Activated T-cell treated with anti-CD3 and anti-CD28 coated beads, Interleukin-2, amount 50 U/mL, for 24 hours (primary cell): ENCODE results near the gene EFHD2.
"Not testable (repeated sequence)": the region's sequence is repeated elsewhere in the genome, so short reads cannot be mapped to it uniquely, and the experiment has no call there.

Source experiments
- DNase-seq: peaks from one replicate; pipeline ENCODE4 v3.0.0-alpha.2; 2020
- H3K27ac Mint-ChIP-seq: 2 replicates; pipeline ENCODE4 v1.8.0; 2020; ENCODE audit warnings: mild to moderate bottlenecking, mixed read lengths
- H3K27me3 Mint-ChIP-seq: 2 replicates; pipeline ENCODE4 v1.8.0; 2020; ENCODE audit warnings: mixed read lengths
- H3K36me3 Mint-ChIP-seq: 2 replicates; pipeline ENCODE4 v1.8.0; 2020; ENCODE audit warnings: low read depth, mixed read lengths
- H3K4me1 Mint-ChIP-seq: 2 replicates; pipeline ENCODE4 v1.8.0; 2020; ENCODE audit warnings: low read depth, mixed read lengths
- H3K4me3 Mint-ChIP-seq: 2 replicates; pipeline ENCODE4 v1.8.0; 2020; ENCODE audit warnings: mild to moderate bottlenecking, moderate library complexity, mixed read lengths
- H3K9me3 Mint-ChIP-seq: 2 replicates; pipeline ENCODE4 v1.8.0; 2020; ENCODE audit warnings: mixed read lengths

Gene EFHD2

DNA sequence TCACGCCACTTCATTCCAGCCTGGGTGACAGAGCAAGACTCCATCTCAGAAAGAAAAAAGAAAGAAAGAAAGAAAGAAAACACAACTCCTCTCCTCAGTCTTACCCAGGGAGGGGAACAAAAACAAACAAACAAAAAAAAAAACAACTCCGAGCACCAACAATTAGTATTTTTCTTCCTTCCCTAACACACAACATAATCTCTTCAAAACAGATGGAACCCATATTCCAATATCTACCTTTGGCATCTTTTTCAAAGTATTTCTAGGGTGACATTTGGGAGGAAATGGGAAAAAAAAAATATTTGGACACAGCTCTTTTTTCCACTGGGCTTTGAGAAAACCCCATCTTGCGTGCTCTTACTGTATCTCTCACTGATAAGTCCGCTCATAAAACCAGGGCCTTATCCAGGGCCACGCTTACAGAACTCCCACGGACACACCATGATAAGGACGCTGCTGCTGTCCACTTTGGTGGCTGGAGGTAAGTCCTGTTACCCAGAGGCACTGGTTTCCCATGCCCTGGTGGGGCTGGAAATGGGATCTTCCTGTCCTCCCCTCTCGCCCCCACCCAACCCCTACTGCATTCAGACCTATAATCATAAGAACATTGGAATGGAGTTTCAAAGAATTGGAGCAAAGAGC lies 46.7 kb downstream of the EFHD2 start, which contains the start of gene CELA2A:
Gene CELA2A, plus strand, starts transcription at position 420 of the 642 bp plus-strand sequence. Its CDS starts 22 bp downstream, at position 442.
- H3K4me1 Mint-ChIP-seq: no peaks in the 10 kb centered on the region
- H3K36me3 Mint-ChIP-seq: no peaks in the 10 kb centered on the region
- H3K9me3 Mint-ChIP-seq: no peaks in the 10 kb centered on the region
- H3K4me3 Mint-ChIP-seq: no peak within 1 kb of the TSS
- DNase-seq: no peak
- H3K27ac Mint-ChIP-seq: no peak within 1 kb of the TSS
- H3K27me3 Mint-ChIP-seq: peaks cover 2% of the 10 kb centered on the region

DNA sequence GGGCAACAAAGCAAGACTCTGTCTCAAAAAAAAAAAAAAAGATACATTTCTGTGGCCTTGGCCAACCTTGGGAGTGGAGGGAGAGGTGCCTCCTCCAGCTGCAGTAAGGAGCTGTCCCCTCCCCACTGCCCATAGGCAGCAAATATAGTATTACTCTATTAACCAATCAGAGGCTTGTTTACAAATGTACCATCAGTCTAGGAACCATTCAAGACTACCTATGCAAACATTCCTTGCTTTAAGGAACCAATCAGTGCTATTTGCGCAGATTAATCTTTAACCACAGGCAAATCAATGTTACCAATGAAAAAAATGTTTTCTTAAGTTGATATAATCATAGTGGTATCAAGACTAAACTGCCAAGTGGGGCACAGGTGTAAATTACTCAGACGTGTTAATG lies 47.9 kb downstream of the EFHD2 start:
- no peaks in the 10 kb centered on the region for H3K9me3 Mint-ChIP-seq
- no peak overlapping the region for H3K27ac Mint-ChIP-seq
- H3K4me1 Mint-ChIP-seq: no peaks in the 10 kb centered on the region
- H3K27me3 Mint-ChIP-seq: no peaks in the 10 kb centered on the region
- no peaks in the 10 kb centered on the region for H3K36me3 Mint-ChIP-seq
- no peak for DNase-seq
- no peak overlapping the region for H3K4me3 Mint-ChIP-seq

DNA sequence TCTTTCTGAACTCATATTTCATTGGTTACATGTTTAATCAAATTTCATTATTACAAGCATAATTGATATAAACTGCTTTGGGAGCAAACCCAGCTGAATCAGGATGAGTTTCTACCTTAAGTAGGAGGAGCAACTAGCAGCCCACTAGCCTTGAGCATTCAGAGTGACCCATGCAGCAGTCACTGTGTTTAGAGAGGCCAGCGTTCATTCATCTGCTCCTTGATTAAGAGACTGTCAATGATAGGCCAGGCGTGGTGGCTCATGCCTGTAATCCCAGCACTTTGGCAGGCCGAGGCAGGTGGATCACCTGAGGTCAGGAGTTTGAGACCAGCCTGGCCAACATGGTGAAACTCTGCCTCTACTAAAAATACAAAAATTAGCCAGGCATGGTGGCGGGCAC lies 48.7 kb downstream of the EFHD2 start:
- not testable (repeated sequence) for H3K36me3 Mint-ChIP-seq, H3K4me1 Mint-ChIP-seq, H3K9me3 Mint-ChIP-seq, H3K4me3 Mint-ChIP-seq, H3K27me3 Mint-ChIP-seq, DNase-seq, H3K27ac Mint-ChIP-seq

DNA sequence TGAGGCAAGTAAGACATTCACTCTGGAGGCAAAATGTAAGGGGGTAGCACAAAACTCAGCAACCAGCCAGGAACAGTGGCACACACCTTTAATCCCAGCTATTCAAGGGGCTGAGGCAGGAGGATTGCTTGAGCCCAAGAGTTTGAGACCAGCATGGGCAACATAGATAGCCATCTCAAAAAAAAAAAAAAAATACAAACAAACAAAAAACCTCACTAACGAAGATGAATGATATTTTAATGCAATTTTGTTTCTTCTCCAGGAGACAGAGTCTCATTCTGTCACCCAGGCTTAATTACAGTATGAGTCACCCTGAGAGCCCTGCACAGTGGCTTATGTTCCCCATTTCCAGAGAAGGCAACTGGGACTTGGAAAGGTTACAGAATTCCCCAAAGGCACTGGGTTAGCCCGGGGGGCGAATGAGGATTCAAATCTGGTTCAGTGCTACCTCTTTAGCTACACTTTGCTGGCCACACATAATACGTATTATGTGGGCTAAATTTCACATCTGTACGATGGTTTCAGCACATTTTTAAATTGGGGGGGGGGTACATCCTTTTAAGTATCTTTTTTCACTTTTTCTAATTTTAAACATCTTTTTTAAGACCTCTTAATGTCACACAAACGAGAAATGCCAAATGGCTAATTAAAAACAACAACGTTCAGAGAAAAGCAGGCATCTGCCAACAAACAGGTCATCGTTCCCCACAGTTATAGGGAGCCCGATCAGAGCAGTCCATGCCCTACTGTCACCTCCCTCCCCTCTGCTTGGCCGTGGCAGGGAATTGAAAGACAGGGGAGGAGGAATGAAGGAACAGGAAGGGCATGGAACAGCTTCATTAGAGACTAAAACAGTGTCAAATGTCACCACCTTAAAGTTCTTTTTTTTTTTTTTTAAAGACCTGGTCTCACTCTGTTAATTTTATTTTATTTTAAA lies 50.4 kb downstream of the EFHD2 start:
- Mint-ChIP-seq H3K4me3 (no peak overlapping the region), H3K36me3 (no peaks in the 10 kb centered on the region), H3K4me1 (no peaks in the 10 kb centered on the region), H3K27ac (no peak overlapping the region), H3K27me3 (peaks cover 6% of the 10 kb centered on the region), H3K9me3 (no peaks in the 10 kb centered on the region)
- DNase-seq: no peak

DNA sequence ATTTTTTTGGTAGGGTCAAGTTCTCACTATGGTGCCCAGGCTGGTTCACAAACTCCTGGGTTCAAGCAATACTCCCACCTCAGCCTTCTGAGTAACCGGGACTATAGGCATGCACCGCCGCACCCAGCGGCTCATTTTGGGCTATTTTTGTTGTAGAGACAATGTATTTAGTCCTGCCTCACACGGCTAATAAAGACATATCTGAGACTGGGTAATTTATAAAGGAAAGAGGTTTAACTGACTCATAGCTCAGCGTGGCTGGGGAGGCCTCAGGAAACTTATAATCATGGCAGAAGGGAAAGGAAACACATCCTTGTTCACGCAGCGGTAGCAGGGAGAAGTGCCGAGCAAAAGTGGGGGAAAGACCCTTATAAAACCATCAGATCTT lies 51.0 kb downstream of the EFHD2 start:
- H3K4me1 Mint-ChIP-seq: no peaks in the 10 kb centered on the region
- no peak overlapping the region for H3K27ac Mint-ChIP-seq
- DNase-seq: no peak
- no peaks in the 10 kb centered on the region for H3K36me3 Mint-ChIP-seq
- H3K27me3 Mint-ChIP-seq: peaks cover 9% of the 10 kb centered on the region
- H3K9me3 Mint-ChIP-seq: no peaks in the 10 kb centered on the region
- no peak overlapping the region for H3K4me3 Mint-ChIP-seq

DNA sequence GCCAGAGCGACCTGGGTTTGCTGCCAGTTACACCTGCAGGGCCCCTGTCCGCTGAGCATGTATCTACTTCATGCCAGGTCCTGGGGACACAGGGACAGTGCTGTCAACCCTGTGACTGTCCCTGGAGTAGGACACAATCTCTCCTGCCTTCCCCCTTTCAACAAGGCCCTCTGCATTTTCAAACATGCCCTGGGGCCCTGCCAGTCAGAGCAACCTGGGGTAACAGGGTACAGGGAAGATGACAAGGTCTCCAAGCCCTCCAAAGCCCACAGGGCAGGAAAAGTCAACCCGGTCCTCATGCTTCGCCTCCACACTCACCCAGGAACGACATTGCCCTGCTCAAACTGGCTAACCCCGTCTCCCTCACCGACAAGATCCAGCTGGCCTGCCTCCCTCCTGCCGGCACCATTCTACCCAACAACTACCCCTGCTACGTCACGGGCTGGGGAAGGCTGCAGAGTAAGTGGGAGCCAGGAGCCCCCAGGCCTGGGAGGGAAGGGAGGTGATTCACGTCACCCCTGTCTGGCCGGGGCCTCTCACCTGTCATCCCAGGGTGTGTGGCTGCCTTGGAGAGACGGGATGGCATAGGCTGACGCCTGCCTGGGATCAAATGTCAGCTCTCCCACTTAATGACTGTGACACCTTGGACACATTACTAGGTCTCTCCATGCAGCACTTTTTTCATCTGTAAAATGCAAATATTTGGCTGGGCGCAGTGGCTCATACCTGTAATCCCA lies 53.5 kb downstream of the EFHD2 start:
- DNase-seq, H3K9me3 Mint-ChIP-seq, H3K27me3 Mint-ChIP-seq, H3K27ac Mint-ChIP-seq, H3K4me3 Mint-ChIP-seq, H3K4me1 Mint-ChIP-seq, H3K36me3 Mint-ChIP-seq: not testable (repeated sequence)

DNA sequence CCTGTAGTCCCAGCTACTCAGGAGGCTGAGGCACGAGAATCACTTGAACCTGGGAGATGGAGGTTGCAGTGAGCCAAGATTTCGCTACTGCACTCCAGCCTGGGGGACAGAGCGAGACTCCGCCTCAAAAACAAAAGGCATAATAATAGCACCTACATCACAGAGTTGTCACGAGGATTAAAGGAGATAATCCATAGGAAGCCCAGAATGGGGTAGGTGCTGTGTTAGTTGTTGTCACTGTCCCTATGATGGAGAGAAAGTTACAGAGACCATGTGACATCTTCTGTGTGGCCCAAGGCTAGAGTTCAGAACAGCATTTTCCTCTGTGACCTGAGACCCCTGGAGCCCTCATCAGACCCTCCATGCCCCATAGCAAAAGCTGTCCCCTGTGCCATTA lies 54.2 kb downstream of the EFHD2 start:
- H3K9me3 Mint-ChIP-seq, H3K4me1 Mint-ChIP-seq, H3K36me3 Mint-ChIP-seq, H3K27ac Mint-ChIP-seq, H3K4me3 Mint-ChIP-seq, DNase-seq, H3K27me3 Mint-ChIP-seq: not testable (repeated sequence)

DNA sequence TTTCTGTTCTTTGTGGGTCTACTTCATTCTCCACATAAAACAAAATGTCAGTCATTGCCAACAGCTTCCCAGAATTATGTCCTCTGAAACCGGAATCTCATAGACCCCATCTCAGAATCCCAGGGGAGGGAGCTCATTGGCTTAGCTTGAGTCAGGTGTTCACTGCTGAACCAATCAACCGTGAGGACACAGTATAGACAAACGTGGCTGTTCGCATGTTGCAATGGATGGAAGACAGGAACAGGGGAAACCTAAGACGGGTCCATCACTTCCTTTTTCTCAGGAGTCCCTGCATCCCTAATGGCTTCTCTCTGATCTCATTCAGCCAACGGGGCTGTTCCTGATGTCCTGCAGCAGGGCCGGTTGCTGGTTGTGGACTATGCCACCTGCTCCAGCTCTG lies 56.0 kb downstream of the EFHD2 start:
- Mint-ChIP-seq H3K36me3 (no peaks in the 10 kb centered on the region), H3K27me3 (peaks cover 9% of the 10 kb centered on the region), H3K27ac (no peak overlapping the region), H3K4me1 (no peaks in the 10 kb centered on the region), H3K9me3 (no peaks in the 10 kb centered on the region), H3K4me3 (no peak overlapping the region)
- DNase-seq: no peak

DNA sequence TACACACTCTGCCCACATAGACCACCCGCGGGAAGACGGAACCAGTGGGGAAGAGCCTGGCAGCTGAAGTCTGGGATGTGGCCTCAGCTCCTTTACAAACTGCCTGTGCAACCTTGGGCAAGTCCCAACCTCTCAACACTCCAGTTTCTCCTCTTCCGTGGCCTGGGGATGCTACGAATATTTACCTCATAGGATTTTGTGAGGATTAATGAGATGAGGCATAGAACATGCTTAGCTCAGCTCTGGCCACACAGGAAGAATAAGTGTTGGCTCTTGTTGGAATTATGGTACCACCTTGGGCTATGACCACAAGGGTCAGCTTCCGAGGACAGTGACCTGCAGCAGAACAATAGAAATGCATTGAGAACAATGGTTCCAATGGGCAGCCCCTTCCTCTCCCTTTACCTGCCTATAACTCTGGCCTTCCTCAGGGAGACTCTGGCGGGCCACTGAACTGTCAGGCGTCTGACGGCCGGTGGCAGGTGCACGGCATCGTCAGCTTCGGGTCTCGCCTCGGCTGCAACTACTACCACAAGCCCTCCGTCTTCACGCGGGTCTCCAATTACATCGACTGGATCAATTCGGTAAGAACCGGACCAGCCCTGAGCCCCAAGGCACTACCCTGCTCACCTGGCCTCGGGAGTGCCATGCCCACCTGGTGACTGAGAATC lies 57.4 kb downstream of the EFHD2 start:
- DNase-seq, H3K36me3 Mint-ChIP-seq, H3K4me3 Mint-ChIP-seq, H3K27ac Mint-ChIP-seq, H3K9me3 Mint-ChIP-seq, H3K27me3 Mint-ChIP-seq, H3K4me1 Mint-ChIP-seq: not testable (repeated sequence)

DNA sequence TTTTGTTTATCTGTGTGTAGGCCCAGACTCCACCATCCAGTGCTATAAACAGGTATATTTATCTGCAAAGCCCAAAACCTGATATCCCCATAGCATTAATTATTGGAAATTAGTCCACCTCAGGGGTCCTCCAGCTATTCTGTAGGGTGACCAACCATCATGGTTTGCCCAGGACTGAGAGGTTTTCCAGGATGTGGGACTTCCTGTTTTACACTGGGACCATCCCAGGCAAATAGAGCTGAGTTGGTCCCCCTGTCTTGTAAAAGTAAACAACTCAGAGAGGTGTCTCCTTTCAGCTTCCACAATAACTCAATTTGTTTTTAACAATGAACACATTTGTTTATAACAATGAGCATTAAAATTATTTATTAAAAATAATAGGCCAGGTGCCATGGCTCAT lies 58.5 kb downstream of the EFHD2 start:
- Mint-ChIP-seq H3K36me3 (no peaks in the 10 kb centered on the region), H3K27ac (no peak overlapping the region), H3K9me3 (no peaks in the 10 kb centered on the region), H3K4me3 (no peak overlapping the region), H3K4me1 (no peaks in the 10 kb centered on the region), H3K27me3 (peaks cover 9% of the 10 kb centered on the region)
- DNase-seq: no peak

DNA sequence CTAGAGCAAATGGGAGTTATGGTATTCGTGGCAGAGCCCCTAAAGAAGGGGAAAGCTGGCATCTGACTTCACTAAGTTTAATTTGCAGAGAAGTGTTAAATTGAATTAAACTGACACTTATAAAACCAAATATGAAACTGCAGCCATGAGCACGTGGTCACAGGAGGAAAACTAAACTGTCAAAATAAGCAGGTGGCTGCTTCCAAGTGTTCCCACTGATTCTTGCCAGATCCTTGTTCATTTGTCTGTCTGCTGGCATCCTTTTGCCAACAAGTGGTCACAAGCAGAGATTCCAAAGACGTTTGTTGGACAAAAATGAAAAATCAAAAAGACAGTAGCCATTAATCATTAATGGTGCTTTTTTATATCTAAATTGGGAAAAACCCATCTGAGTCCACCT lies 59.7 kb downstream of the EFHD2 start:
- Mint-ChIP-seq H3K9me3 (no peaks in the 10 kb centered on the region), H3K27me3 (peaks cover 6% of the 10 kb centered on the region), H3K27ac (no peak overlapping the region), H3K36me3 (no peaks in the 10 kb centered on the region), H3K4me1 (no peaks in the 10 kb centered on the region), H3K4me3 (no peak overlapping the region)
- no peak for DNase-seq

DNA sequence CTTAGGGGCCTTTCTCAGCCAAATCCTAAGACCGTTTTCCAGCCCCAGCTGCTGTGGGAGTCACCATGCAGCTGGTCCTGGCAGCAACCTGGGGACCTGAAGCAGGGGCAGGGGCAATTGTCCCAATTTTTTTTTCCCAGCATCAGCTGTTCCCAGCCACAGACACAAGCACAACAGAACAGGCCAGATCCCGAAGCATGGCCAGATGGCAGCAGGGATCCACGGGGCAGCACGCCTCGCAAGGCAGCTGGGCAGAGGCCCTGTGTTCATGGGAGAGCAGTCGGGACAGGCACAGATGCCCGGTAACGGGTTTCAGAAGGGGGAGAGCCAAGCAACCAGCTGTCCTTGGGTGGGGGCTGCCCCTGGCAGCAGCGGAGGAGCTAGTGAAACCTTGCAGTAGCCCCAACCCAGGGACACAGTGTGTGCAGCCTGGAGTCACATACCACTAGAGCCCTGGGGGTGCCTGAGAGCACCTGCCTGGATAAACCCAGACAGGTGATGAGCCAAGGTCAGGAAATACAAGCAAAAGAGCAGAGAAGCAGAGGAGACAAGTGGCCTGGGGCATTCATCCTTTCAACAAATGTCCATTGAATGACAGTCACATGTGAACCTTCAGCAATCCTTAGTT lies 60.2 kb downstream of the EFHD2 start:
- not testable (repeated sequence) for DNase-seq, H3K9me3 Mint-ChIP-seq, H3K4me3 Mint-ChIP-seq, H3K27ac Mint-ChIP-seq, H3K36me3 Mint-ChIP-seq, H3K27me3 Mint-ChIP-seq, H3K4me1 Mint-ChIP-seq

DNA sequence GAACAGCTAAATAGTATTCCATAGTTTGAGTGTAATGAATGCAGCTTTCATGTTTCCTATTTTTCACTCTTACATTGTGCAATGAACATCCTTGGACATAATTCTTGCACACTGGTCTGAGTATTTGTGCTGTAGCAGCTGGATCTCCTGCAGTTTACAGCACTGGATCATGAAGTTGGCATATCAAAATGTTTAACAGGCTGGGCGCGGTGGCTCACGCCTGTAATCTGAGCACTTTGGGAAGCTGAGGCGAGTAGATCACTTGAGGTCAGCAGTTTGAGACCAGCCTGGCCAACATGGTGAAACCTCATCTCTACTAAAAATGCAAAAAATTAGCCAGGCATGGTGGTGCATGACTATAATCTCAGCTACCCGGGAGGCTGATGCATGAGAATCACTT lies 61.4 kb downstream of the EFHD2 start:
- not testable (repeated sequence) for H3K36me3 Mint-ChIP-seq, H3K4me1 Mint-ChIP-seq, H3K4me3 Mint-ChIP-seq, H3K27me3 Mint-ChIP-seq, DNase-seq, H3K27ac Mint-ChIP-seq, H3K9me3 Mint-ChIP-seq

DNA sequence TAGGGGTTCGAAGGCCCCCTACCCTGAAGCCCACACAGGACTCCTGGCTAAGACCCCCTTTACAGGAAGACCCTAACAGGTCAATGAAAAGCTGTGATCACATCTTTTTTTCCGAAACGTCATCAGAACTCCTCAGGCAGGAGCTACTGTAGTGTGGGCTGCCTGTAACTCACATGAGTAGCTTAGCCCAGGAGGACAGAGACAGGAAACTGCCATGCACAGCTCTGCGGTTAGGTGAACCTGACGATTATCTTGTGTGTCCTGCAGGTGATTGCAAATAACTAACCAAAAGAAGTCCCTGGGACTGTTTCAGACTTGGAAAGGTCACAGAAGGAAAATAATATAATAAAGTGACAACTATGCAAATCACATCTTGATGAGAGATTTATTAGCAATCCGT lies 62.0 kb downstream of the EFHD2 start:
- H3K4me3 Mint-ChIP-seq, H3K27ac Mint-ChIP-seq, H3K27me3 Mint-ChIP-seq, H3K36me3 Mint-ChIP-seq, DNase-seq, H3K4me1 Mint-ChIP-seq, H3K9me3 Mint-ChIP-seq: not testable (repeated sequence)
